Left ventricle myocardium superior (tissue), 1 donor: Measurements from ENCODE around the gene CIDEB. TPM values are rescaled to one million over a fixed set of nuclear protein-coding genes. Genes with fewer than 3 reads are reported as not detected.

Source experiments
- ATAC-seq: fragments of 200-7000 bp; cut with Tn5 transposase; one replicate; pipeline ENCODE4 v1.9.1; 2020; ENCODE audit warnings: mild to moderate bottlenecking, moderate library complexity
- DNase-seq: peaks from one replicate; pipeline ENCODE4 v3.0.0-alpha.2; 2020
- intact Hi-C: fragments of 100-400 bp; cut with micrococcal nuclease; formaldehyde crosslinking; loops from one replicate; pipeline ENCODE4 v1.11.0; 2022
- total RNA-seq: library from RNA; stranded (reverse); fragmentation: NEBNext Ultra II Directional; extraction: Animal tissue kit (Norgen Biotek cat#: 25700); gene quantifications from one replicate; pipeline ENCODE4 v1.2.1, GENCODE V29; 2021
- donor health status: DM: no; HTN: yes; CAD: no; lungs with severe emphysema.

CIDEB gene
- total RNA-seq, 1 donor from 2014 or later, result 3.9 TPM

DNA sequence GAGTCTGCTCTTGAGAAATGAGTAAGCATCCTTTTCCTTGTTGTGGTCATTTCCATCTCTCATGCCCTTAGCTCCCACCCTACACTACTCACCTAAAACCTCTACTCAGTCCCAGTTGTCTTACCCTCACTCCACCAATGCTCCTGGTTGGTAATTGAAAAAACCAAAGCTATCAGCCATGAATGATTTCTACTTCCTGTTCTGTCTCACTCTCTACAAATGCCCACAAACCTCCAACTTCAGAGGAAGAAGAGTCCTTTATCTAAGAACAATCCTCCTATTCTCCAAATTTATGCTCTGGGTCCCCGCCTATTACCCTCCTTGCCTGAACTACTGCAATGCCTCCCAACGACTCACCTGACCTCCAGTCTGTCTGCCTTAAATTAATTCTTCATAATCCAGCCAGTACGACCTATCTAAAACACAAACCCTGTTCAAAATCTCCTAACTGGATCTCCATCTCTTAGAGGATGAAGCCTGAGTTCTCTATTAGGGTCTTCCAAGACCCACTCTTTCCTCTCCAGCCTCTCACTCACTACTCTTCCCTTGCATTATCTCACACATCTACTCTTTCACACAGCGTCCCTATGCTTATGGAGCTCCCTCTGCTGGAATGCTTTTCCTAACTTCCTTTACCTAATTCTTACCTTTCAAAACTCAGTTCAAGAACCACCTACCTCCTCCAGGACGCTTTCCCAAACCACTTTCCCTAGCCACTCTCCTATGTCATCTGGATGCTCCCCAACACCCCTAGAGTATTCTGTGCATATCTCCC, 10.4 kb downstream of the CIDEB start:
- ATAC-seq (no peak), DNase-seq (no peak)
- intact Hi-C loops, result no loop called here

DNA sequence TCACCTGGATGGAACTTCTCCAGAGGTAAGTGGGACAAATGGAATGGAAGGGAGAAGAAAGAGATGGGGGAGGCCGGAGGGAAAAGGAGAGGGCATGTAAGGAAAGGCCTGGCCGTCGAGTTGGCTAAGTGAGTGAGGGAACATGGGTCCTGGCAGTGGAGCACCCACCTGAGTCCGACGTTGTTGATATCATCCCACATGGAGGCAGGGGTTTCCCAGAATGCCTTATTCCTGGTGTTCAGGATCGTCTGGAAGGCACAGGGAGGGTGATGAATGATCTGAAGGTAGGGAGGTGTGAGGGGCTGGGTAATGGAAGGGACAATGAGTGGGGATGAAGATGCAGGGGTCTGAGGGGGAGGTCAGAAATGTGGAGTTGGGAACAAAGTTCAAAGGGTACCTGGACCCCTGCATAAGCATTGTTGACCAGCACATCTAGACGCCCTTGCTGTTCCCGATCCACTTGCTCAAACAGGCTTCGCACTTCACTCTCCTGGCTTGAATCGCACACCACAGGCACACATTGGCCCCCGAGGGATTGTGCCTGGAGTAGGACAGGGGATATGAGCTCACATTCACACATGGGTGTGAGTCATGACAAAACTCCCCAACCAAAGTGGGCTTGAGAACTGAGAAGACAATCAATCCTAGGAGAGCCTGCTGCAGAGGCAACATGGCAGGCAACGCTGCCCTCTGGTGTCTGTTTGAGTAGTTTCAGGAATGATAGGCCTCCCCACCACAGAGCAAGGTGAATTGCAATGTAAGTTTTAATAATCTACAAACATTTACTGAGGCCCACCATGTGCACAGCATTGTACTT, 11.2 kb downstream of the CIDEB start:
- DNase-seq (peak; percentile 60), ATAC-seq (peak; percentile 62)
- intact Hi-C loops, result no loop called here

DNA sequence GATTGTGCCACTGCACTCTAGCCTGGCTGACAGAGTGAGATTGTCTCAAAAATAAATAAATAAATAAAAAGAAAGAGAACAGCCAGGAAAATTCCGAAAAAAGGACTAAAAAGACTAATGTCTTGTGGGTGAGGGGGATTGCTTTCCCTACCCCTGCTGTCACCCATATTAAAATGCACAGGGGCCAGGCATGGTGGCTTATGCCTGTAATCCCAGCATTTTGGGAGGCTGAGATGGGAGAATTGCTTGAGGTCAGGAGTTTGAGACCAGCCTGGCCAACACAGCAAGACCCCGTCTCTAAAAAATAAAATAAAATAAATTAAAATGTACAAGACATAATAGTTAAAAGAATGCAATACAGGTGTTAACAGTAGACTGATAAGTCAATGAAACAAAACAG, 14.3 kb downstream of the CIDEB start:
- intact Hi-C loops, result loop anchor here (5.0 kb wide), 1 partner anchor 46 kb away; no protein-coding TSS in a partner anchor
- DNase-seq, result no peak
- no peak for ATAC-seq

DNA sequence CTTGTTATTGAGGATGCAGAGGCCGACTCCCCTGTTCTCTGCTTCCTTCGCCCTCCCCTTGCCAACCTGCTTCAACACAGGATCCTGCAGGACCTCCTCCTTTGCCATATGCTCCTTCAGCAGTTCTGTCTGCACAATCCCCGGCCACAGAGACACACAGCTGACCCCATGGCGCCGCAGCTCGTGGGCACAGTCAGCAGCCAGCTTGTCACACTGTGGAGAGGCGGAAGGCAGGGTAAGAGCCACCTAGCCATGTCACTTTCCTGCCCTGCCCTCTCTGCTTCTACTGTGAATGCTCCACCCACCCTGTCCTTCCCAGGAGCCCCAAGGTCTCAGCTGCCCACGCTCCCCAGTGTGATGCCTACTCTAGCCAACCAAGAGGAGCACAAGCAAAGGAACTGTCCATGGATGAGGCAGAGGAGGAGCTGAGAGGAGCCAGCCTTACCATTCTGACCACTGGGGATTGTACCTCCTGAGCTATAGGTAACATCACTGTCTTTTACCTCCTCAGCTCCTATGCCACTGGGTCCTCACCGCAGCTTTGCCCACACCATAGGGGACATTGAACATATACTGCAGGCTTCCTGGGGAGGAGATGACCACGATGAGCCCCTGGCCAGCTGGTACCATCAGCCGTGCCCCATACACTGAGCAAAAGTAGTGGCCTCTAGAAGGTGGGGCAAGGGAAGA, 15.5 kb downstream of the CIDEB start:
- ATAC-seq, result no peak
- intact Hi-C loops, result loop anchor here (5.0 kb wide), 1 partner anchor 45 kb away; no protein-coding TSS in a partner anchor
- DNase-seq, result no peak

DNA sequence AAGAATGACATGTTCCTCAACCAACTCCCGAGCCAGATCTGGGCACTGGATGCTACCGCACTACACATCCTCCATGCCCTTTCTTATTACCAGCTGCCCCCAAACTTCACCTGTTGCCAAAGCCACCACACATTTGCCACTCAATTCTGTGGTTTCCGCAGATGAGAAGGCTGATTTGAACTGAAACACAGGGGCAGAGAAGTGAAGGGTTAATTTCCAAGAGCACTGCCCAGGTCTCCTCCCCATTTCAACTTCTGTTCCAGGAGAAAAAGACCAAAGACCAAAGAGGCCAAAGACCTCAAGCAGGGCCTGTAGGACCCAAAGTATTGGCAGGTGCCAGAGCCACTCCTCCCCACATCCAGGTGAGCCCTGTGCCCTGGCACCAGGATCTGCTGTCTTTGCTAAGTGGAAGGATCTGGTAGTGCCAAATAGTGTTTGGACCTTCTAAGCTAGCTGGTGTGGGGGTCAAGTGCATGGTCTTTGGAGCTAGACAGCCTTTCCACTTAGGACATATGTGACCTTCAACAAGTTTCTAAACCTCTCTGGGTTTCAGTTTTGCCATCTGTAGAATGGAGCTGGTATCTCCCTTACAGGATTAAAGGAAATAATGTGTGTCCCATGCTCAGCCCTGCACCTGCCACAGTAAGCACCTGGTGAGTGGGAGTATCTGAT, 16.2 kb downstream of the CIDEB start:
- DNase-seq, result no peak
- intact Hi-C loops, result loop anchor here (5.0 kb wide), 1 partner anchor 44 kb away; no protein-coding TSS in a partner anchor

DNA sequence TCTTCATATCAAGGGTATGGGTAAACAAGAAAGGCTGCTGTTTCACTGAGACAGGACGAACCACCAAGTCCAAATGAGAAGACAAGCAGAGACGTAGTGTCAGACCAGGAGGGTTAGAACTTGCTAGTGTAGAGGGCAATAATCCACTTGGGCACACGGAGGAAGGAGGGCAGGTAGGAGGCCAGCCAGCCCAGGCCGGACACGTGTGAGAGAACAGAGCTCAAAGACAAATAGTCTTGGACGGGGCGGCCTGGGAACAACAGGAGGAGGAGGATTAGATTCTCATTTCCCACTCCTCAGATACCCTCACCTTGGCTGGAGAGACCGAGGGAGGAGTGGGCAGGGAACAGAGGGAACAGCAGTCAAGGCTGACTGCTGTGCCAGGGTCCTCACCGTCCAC, 17.0 kb downstream of the CIDEB start:
- intact Hi-C loops, result loop anchor here (5.0 kb wide), 1 partner anchor 43 kb away; no protein-coding TSS in a partner anchor
- ATAC-seq, result no peak

More for the DNA sequence above, 16.2 kb downstream of the CIDEB start:
- ATAC-seq, result no peak

DNA sequence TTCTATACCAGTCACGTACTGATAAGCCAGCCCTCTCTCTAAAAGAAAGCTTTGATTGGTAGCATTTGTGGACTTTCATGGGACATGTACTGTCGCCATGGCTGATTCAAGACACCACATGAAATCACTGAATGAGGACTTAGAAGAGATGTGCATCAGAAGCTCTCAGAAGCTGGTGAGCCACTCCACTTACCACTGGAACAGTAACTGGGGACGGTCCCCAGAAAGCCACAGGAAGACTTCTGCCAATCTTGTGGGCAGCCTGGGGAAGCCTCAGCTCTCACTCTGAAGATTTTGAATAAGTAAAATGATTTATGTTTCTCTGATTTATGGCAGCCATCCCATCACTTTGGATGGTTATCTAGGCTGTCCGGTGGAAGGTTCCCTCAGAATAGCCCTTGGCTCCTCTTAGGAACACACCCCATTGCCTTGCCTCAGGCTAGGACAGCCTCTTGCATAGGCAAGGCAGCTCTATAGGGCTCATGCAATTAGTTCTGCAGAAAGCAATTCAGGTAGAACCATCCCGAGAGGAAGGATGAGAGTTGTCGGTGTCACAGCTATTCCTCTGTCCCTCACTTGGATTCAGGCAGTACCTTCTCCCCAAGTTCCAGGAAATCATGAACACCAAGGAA, 18.0 kb downstream of the CIDEB start:
- ATAC-seq (no peak), DNase-seq (no peak)
- intact Hi-C loops, result loop anchor here (5.0 kb wide), 1 partner anchor 42 kb away; no protein-coding TSS in a partner anchor

More for the DNA sequence above, 17.0 kb downstream of the CIDEB start:
- DNase-seq, result no peak

DNA sequence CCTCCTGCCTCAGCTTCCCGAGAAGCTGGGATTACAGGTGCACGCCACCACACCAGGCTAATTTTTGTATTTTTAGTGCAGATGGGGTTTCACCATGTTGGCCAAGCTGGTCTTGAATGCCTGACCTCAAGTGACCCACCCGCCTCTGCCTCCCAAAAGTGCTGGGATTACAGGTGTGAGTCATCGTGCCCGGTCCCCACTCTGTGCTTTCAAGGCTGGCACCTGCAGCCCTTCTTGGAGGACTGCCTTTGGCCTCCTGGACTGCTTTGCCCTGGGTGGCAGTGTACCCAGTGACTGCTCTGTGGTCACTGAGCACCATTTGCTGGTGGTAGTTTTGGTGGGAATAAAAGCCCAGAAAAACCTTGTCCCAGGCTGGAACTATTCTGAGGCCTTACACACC, 20.8 kb downstream of the CIDEB start:
- DNase-seq (no peak), ATAC-seq (no peak)
- intact Hi-C loops, result no loop called here

DNA sequence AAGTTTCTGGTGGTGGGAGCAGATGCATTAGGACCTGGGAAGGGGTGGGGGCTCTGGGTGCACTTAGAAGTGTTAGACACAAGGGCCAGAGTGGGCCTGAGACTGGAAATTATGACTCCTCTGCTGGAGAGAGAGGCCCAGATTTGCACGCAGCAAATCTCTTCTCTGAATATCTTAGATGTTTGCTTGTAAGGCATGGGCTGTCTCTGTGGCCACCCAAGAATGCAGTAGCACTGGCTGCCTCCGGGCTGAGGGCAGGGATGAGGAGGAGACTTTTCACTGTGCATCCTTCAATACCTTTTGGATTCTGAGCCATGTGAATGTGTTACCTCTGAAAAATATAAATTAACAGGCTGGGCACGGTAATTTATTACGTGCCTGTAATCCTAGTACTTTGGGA, 22.4 kb downstream of the CIDEB start:
- ATAC-seq (no peak), DNase-seq (no peak)
- intact Hi-C loops, result no loop called here

DNA sequence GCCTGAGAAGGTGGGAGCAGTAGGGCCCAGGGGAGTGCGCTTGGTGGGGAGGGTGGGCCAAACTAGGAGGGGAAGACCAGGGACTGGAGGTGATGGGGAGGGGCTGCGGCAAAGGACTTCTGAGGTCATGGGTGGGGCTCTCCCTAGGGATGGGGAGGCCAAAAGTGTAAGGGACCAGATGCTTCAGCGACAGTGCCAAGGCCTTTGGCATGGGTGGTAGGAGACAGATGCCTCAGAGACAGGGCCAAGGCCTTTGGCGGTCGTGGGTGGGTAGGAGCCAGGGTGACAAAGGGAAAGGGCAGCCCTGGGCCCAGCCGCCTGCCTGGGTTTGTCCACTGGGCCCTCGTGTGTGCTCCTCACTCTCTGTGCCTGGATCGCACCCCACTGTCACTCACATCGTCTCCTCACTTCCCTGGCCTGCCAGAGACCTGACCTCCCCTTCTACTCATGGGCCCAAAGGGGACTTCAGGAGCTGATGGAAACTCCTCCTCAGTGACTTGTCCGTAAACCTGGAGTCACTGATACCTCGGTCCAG, 23.2 kb downstream of the CIDEB start:
- ATAC-seq (no peak), DNase-seq (no peak)
- intact Hi-C loops, result no loop called here

DNA sequence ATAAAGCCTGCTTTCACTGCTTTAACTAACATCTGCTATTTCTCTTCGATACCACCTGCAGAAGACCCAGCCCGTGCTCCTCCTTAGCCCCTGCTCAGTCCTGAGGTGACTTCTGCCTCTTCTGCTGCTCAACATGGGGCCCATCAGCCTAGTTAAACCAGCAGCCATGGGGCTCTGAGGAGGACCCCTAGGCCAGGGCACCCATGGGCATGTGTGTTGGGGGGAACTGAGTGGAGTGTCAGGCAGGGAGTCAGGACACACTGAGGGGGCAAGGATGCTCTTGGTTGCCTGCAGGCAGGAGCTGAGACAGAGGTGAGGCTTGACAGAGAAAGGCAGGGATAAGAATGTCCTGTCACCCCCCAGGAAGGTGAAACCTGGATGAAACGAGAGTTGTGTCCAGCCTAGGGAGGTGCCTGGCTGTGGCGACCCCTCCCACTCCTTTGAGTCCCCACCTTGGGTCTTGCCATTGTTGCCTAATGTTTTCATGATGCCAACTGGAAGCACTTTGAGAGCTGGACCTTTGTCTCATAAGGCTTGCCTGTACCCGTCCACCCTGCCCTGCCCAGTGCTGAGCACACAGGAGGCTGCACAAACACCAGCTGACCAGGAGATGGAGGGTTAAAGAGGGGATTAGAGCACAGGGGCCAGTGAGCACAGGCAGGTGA, 23.8 kb downstream of the CIDEB start:
- intact Hi-C loops, result no loop called here
- DNase-seq, result no peak
- ATAC-seq, result no peak

DNA sequence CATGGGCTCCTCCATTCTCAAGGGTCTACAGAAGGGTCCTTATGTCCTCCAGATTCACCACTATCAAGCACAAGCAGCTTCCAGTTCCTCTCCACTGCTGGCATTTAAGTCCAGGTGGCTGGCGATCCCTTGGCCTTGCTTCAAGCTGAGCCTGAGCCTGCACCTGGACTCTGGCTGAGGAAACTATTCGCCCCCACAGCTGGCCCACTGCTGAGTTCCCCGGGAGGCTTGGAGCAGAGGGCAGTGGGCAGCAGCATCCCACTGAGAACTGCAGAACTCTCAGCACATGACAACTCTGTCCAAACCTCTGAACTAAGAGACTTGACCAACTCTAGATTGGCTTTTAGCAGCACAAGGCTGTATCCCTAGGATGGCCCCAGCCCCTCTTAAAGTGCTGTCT, 25.0 kb downstream of the CIDEB start:
- intact Hi-C loops, result no loop called here
- no peak for DNase-seq
- no peak for ATAC-seq

DNA sequence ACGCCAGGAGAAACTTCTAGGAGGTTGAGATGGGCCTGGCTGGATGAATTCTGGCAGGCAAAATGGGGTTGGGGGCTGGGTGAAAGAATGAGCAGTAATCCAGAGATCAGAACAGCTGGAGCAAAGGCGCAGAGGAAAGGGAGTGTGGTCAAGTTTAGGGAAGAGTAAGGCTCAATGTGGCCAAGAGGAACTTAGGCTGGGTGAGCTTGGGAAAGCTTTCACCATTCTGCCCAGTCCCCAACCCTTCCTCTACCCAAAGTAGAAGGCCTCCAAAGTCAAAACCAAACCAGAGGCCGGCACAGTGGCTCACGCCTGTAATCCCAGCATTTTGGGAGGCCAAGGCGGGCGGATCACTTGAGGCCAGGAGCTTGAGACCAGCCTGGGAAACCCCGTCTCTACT, 26.1 kb downstream of the CIDEB start:
- no peak for DNase-seq
- ATAC-seq, result no peak
- intact Hi-C loops, result no loop called here

DNA sequence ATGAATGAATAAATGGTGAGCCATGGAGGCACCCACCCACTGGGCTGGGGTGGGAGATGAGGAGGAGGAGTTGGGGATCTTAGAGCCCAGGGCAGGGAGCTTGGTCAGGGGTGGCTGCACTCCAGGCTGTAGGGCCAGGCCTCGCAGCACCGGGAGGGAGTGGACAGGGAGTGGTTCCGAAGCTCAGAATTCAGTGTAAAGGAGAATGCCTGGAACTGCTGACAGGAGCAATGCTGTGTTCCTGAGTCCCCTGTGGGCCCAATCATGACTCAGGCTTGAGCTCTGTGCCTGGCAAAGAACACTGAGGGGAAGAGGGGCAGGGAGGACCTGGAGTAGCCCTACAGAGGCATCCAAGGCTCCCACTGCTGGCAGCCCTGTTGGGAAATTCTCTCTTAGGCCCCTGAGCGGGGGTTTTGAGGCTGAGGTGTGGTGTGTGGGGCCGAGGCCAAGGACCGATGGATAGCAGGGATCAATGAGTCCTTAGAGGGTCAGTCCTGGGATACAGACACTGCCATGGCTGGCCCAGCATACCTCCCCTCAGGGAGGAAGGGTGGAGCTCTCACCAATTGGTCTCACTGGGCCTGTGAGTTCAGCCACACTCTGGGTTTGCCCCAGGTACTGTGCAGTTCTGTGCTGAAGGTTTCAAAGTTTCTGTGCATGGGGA, 26.8 kb downstream of the CIDEB start:
- ATAC-seq (peak; percentile 41), DNase-seq (no peak)
- intact Hi-C loops, result no loop called here

DNA sequence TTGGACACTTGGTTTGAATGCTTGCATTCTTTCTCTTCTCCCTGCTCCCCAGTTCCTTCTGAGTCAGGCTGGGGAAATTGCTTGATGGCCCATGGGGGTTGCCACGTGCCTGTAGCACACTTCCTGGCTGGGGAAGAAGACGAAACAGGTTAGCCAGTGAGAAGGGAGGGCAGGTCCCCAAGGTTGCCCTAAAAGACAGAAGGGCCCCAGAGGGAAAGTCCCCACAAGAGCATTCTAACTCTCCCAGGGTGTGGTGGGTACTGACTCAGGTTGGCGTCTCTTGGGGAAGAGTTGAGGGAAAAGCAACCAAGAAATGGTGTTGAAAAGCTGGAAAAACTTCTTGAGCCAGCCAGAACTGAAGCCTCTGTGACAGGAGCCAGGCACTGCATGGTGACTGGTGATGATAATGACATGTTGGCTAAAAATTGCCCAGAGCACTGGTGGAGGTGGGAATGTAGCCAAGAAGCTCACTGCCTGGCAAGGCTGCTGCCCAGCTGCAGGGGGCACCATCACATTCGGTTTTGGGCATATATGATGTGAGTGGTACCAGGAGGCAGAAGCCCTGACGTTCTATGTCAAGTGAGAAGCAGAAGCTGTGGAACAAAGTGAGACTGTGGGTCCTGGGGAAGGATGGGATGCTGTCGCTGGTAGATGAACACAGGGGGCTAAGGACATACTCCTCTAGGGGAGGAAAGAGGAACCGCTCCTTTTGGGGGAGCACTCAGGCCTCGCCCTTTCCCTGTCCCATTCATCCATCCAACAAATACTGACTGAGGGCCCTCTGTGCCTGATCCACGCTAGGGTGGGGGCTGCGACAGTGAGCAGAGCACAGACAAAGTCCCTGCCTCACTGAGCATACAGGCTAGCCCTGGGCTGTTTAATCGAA, 28.2 kb downstream of the CIDEB start:
- peak; percentile 88 for ATAC-seq
- intact Hi-C loops, result no loop called here
- DNase-seq, result peak; percentile 73

DNA sequence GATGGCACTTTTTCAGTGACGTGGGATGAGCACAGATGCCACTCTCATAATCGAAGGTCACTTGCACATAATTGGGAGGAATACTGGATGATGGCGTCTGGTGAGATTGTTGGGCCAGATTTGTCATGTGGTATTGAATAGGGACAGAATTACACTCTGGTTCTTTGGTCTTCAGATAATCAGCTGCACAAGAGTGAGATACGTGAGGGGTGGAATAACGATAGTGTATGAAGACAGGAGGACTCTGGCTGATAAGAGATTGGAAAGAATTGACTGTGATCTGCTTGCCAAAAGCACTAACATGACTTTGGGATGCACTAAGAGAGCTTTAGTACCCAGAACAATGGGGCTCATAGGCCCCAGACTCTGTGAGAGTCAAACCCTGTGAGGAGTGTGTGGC, 29.4 kb downstream of the CIDEB start:
- intact Hi-C loops, result no loop called here
- no peak for DNase-seq
- ATAC-seq, result no peak
